Measurements from ENCODE around the gene BAZ1A. TPM values are rescaled to one million over a fixed set of nuclear protein-coding genes. Genes with fewer than 3 reads are reported as not detected.

Gene BAZ1A
- total and polyA plus RNA-seq, 2 of the 8 experiments (the other 6 are each of a cell fraction or from before 2014, with no cell fraction given) = 8.0 to 23.1 TPM

DNA sequence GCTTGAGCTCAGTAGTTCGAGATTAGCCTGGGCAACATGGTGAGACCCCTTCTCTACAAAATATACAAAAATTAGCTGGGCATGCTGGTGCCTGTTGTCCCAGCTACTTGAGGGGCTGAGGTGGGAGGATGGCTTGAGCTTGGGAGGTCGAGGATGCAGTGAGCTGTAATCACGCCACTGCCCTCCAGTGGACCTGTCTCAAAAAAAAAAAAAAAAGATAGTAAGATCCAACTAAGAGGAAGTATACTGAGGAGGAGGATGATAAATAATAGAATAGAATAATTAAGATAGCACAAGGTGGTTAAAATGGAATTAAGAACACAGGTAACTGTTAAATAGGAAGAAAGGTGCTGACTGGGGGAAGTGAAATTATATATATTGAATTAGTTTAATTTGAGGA, 37.0 kb upstream of the BAZ1A start:
- H2AFZ ChIP-seq (ENCODE audit: low read length) = no peak overlapping the region
- H2BK120ac ChIP-seq (replicated peaks; ENCODE audit: low read depth, low read length) = no peak overlapping the region
- no peaks in the 10 kb centered on the region for H4K20me1 ChIP-seq (replicated peaks in 1 of 2; ENCODE audit: control insufficient read depth in 1 of 2, insufficient read depth in 2 of 2, low read length in 2 of 2)
- H3K56ac ChIP-seq (replicated peaks; ENCODE audit: insufficient read length, low read depth, low read length) = no peak overlapping the region
- FAIRE-seq = no peak
- ChIA-PET CTCF (ENCODE audit: partially characterized antibody) (interaction anchor here (0.5 to 1.4 kb wide), 3 partner anchors 37 to 189 kb away, joined by 3 to 5 read pairs (median 5); no protein-coding TSS in a partner anchor), POLR2A (ENCODE audit: partially characterized antibody) (no interaction called here)
- no peaks in the 10 kb centered on the region for H3K79me2 ChIP-seq (ENCODE audit: control insufficient read depth in 1 of 2, insufficient read depth in 2 of 2, low read length in 2 of 2)
- H3K23me2 ChIP-seq (ENCODE audit: low read depth, low read length) = no peaks in the 10 kb centered on the region
- no peak overlapping the region for H3K14ac ChIP-seq (ENCODE audit: insufficient read length)
- no peaks in the 10 kb centered on the region for H3K4me1 ChIP-seq (replicated peaks in 1 of 4; ENCODE audit: control insufficient read depth in 3 of 4, insufficient read depth in 4 of 4, low read length in 3 of 4)
- no peak overlapping the region for H4K8ac ChIP-seq (ENCODE audit: extremely low read depth, insufficient read depth, low read length)
- H3K4me3 ChIP-seq (ENCODE audit: extremely low read depth in 1 of 4, insufficient read depth in 2 of 4, low read depth in 3 of 4, low read length in 4 of 4) = no peak overlapping the region
- H3K23ac ChIP-seq (ENCODE audit: insufficient read length) = no peak overlapping the region
- H3K9ac ChIP-seq (replicated peaks in 1 of 4; ENCODE audit: extremely low read depth in 1 of 4, low read depth in 3 of 4, low read length in 3 of 4) = no peak overlapping the region
- no peak overlapping the region for H4K5ac ChIP-seq (ENCODE audit: insufficient read length, low read depth, low read length)
- no peak overlapping the region for H2BK12ac ChIP-seq (ENCODE audit: low read depth, low read length)
- no peak overlapping the region for H2BK20ac ChIP-seq (ENCODE audit: low read length)
- no peaks in the 10 kb centered on the region for H3K79me1 ChIP-seq (ENCODE audit: low read depth, low read length)
- TF ChIP-seq POU5F1 (IDR thresholded peaks at IDR 0.05; ENCODE audit: low read depth, low read length) = no peak
- TF ChIP-seq PHF8 (conservative IDR thresholded peaks at IDR 0.05; ENCODE audit: low read depth, low read length) = no peak
- peak; percentile 54 to 58 for TF ChIP-seq RAD21 (IDR thresholded peaks at IDR 0.05 in 1 of 2, conservative IDR thresholded peaks at IDR 0.05 in 1 of 2; ENCODE audit: low read depth in 2 of 2, low read length in 2 of 2)
- TF ChIP-seq CTCF (IDR thresholded peaks at IDR 0.05; ENCODE audit: control extremely low read depth in 1 of 3, insufficient read depth in 1 of 3, low read depth in 1 of 3, low read length in 3 of 3) = peak in 1 of 3 experiments; percentile 25; a peak in 2 of 4 replicates
- H3K4ac ChIP-seq (replicated peaks; ENCODE audit: insufficient read length, low read depth, low read length) = no peak overlapping the region
- H2BK5ac ChIP-seq (ENCODE audit: low read depth, low read length) = no peak overlapping the region
- H3K36me3 ChIP-seq (ENCODE audit: control insufficient read depth in 2 of 4, insufficient read depth in 4 of 4, low read length in 3 of 4) = no peaks in the 10 kb centered on the region
- no peak overlapping the region for H3K4me2 ChIP-seq (ENCODE audit: insufficient read depth in 1 of 2, low read depth in 2 of 2, low read length in 2 of 2)
- no peak for DNase-seq (ENCODE audit: low read depth in 1 of 2, low spot score in 2 of 2)
- H3K27me3 ChIP-seq (replicated peaks in 1 of 4; ENCODE audit: control insufficient read depth in 3 of 4, extremely low read depth in 1 of 4, insufficient read depth in 3 of 4, low read length in 3 of 4) = no peaks in the 10 kb centered on the region
- WGBS, 2 experiments (ENCODE audit: extremely low coverage in 1 of 2, insufficient coverage in 1 of 2, insufficient read length in 1 of 2, insufficient replicate concordance in 2 of 2, low coverage in 1 of 2, low lambda C conversion rate in 2 of 2, missing lambda C conversion rate in 1 of 2) = 87% methylated on average over 3 of the region's 3 CpGs; no CpG with 5 or more reads in 1 of the 2 experiments
- H2BK15ac ChIP-seq (ENCODE audit: low read length) = no peak overlapping the region
- no peak overlapping the region for H4K91ac ChIP-seq (replicated peaks; ENCODE audit: insufficient read length, low read length)
- no peak overlapping the region for H3K27ac ChIP-seq (ENCODE audit: low read depth, low read length)
- H3K18ac ChIP-seq (ENCODE audit: extremely low read depth, low read length) = no peak overlapping the region
- no peaks in the 10 kb centered on the region for H3K9me3 ChIP-seq (ENCODE audit: insufficient read depth in 2 of 2, low read depth in 1 of 2, low read length in 1 of 2)
- H2AK5ac ChIP-seq (ENCODE audit: low read depth, low read length) = no peak overlapping the region
